Measurements from ENCODE around the gene P2RY8.
"Not testable (repeated sequence)": the region's sequence is repeated elsewhere in the genome, so short reads cannot be mapped to it uniquely, and the experiment has no call there.

Gene P2RY8

DNA sequence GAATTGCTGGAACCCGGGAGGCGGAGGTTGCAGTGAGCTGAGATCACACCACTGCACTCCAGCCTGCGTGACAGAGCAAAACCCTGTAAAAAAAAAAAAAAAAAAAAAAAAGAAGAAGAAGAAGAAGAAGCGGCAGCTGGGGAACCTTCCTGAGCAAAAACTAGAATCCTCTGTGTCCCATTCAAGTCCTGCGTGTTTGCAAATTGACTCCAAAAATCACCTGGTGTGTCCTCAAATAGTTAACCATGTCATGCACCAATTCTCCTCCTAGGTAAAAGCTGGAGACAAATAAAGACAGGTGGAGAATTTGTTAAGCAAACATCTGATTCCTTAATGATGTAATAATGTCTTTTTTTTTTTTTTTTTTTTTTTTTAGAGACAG, 52.4 kb downstream of the P2RY8 start:
- no peak for DNase-seq

GRCh38 chrX:1483843-1484637, 52.9 kb downstream of the P2RY8 start:
- no peak for DNase-seq

- not testable (repeated sequence) for DNase-seq
These were observed 54.5 kb downstream of the P2RY8 start for GRCh38 chrX:1482530-1482928.

GRCh38 chrX:1481636-1482529, 55.1 kb downstream of the P2RY8 start:
- DNase-seq = peak; percentile 79

- DNase-seq = no peak
These were observed 56.8 kb downstream of the P2RY8 start for GRCh38 chrX:1480082-1480785.

- no peak for DNase-seq
These were observed 59.1 kb downstream of the P2RY8 start for GRCh38 chrX:1477801-1478458.

- DNase-seq = no peak
These were observed 59.8 kb downstream of the P2RY8 start for GRCh38 chrX:1477229-1477628.

- no peak for DNase-seq
These were observed 60.3 kb downstream of the P2RY8 start for GRCh38 chrX:1476682-1477081.

GRCh38 chrX:1475881-1476280, 61.1 kb downstream of the P2RY8 start:
- DNase-seq = no peak

GRCh38 chrX:1475481-1475880, 61.5 kb downstream of the P2RY8 start:
- DNase-seq = no peak

DNA sequence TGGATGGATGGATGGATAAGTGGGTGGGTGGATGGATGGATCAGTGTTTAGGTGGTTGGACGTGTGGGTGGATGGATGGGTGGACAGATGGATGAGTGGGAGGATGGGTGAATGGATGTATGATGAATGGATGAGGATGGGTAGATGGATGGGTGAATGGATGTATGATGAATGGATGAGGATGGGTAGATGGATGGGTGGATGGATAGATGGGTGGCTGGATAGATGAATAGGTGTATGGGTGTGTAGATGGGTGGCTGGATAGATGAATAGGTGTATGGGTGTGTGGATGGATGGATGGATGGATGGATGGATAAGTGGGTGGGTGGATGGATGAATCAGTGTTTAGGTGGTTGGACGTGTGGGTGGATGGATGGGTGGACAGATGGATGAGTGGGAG, 62.4 kb downstream of the P2RY8 start:
- not testable (repeated sequence) for DNase-seq

- no peak for DNase-seq
These were observed 64.0 kb downstream of the P2RY8 start for GRCh38 chrX:1472975-1473374.

DNA sequence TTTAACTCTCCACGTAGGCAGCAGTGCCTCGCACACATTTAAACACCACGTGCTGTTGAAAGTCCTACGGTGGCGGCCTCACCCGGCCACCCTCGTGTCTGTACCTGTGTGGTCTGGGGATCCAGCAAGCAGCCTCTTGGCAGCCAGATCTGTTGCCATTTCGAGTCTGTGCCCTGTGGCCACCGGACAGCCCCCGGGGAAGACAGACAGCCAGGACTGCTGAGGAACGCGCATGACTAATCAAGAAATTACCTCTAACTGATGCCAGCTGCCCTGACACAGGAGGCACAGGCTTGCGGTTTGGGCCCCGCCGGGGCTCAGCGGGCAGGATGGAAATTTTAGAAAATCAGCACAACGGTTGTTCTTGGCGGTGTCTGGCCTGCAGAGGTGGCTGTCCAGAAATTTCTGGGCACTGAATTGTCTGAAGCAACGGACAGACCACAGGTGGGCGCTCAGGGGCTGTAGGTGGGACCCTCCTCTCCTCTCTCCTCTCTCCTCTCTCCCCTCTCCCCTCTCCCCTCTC, 68.7 kb downstream of the P2RY8 start:
- DNase-seq = peak; percentile 84

DNA sequence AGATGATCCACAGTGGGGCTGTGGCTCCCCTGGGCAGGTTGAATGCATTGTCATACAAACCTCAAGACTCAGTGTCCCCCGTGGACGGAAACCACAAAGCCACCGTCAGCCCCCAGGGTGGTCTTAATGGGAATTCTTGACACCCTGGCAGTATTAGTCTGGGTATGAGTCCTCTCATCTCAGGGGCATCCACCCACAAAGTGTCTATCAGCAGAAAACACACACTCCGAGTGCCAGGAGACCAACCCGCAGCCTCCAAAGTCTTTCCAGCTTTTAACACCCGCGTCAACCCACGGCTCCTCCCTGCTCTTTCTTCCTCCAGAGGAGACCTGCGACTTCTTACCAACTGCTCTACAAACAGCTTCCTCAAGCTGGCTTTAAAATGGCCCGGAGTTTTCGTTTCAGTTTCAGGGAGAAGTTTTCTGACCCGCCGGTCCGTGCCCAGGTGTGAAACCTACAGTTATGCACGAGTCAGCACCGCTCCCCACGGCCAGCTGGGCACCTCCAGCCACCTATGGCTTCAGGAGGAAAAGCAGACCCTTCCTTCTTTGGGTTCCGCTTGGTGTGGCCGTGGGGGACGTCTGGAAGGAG, 69.9 kb downstream of the P2RY8 start:
- DNase-seq = peak; percentile 40

DNA sequence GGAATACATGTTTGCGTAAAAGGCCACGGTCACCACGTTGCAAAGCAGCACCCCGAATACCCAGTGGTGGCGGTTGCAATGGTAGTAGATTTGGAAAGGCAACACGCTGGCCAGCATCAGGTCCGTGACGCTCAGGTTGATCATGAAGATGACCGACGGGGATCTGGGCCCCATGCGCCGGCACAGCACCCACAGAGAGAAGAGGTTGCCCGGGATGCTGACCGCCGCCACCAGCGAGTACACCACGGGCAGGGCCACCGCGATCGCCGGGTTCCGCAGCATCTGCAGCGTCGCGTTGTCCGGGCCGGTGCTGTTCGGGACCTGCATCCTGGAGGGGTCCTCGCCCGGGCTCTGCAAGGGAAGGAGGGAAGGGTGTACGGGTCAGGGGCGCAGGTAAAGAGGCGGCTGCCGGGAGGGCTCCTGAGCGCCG, 70.7 kb downstream of the P2RY8 start:
- DNase-seq = peak; percentile 1

- DNase-seq = peak; percentile 2
These were observed 71.4 kb downstream of the P2RY8 start for GRCh38 chrX:1465286-1466231.

DNA sequence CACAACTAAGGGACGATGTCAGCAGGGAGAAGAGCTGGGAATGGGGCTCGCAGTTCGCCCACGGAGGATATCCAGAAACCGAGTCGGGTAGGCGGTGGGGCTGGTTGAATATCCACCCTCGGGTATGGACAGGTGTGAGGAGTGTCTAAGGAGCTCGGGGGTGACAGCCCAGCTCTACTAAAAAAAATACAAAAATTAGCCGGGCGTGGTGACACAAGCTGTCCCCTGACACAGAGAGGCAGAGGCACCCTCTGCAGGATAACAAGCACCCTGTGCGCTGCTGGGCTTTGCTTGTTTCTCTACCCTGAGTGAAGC, 72.1 kb downstream of the P2RY8 start:
- no peak for DNase-seq

DNA sequence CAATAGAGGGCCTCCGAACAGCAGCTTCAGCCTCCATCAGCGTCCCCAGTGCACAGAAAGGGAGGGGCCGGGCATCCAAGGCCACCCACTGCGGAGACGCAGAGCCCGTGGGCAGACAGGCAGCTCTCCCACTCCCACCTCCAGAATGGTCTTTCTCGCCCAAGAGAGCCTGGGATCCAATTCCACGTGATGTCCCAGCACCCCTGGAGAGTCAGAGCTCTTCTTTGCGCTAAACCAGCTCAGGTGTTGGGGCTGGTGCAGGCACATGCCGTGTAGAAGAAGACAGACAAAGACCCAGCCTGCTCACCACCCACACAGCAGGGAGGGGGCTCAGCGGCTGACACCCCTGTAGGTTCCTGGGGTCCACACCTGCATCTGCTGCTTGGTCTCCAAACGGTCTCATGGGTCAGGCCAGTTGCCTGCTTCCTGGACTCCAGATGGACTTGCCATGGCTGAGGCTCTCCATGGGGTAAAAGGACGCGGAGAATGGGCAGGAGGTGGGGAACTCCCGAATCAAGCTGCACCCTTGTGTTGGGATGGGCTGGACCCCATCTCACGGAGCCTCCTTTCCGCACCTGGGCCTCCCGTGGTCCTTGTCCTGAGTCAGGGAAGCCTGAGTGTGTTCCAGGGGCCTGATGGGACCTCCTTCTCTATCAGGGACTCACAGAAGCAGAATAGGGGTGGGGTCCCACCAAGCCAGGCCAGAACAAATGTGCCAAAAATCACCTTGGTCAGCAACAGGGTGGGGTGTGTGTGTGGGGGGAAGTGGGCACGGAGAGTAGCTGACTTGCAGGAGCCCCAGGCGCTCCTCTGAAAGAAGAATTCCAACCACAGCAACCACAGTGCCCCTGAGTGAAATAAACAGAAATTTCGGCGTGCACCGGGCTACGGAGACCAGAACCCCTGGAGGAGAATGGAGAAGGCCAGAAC, 72.7 kb downstream of the P2RY8 start:
- peak; percentile 35 for DNase-seq

DNA sequence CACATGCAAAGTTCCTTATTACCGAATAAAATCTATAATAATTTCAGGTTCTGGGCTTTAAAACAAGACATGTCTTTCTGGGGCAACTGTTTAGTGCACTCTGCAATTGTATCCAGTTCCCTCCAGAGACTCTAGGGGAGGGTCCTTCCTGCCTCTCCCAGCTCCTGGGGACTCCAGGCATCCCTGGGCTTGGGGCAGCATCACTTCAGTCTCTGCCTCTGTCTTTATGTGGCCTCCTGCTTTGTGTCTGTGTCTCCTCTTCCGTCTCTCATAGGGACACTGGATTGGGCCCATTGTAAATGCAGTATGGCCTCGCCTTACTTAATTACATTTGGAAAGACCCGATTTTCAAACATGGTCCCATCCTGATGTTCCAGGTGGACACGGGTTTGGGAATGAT, 73.4 kb downstream of the P2RY8 start:
- peak; percentile 2 for DNase-seq

All from activated naive CD4-positive, alpha-beta T cell treated with Interleukin-2 at 50 U/mL for 16 hours (primary cell).